Jurkat, Clone E6-1 (cell line): ENCODE measurements around the gene YIF1B.
A peak's percentile ranks its signal among the peaks of the same experiment; 100 is the strongest.

Source experiments
- DNase-seq: peaks from one replicate; pipeline ENCODE4 v3.0.0-alpha.2; 2011; ENCODE audit warnings: low read depth, low spot score
- H3K4me3 ChIP-seq: 2 replicates; pipeline ENCODE4 v1.5.1; 2011; ENCODE audit warnings: mild to moderate bottlenecking, low read length, control low read depth, moderate library complexity

Gene YIF1B

DNA sequence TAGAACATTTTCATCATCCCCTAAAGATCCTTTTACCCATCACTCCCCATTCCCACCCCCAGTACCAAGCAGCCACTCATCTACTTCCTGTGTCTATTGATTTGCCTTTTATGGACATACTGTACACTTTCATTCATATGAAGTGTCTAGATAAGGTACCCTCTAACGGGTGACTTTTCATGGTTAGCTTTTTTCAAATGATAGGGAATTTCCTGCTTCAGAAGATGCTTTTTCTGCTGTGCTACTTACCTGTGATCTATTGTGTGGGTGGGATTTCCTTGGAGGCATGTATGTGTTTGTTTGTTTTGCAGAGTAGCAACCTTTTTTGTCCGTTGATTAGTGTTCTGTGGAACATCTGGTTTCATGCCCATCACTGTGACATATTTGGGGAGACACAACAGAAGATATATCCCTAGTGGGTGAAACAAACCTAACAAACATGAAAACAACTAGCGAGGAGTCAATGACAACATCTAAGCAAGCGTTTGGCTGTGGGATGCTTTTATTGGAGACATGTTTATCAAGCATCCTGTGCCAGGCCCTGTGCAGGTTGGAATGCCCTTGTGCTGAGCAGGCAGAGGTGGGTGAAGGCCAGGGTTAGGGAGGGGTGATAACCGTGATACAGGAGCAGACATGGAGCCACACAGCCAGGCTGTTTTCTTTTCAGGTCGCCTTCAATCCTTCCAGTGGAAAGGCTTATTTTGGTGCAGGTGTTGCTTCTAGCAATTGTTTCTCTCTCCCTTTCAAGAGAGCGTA, 33.8 kb downstream of the YIF1B start:
- no peak overlapping the region for H3K4me3 ChIP-seq
- DNase-seq = peak; percentile 73

DNA sequence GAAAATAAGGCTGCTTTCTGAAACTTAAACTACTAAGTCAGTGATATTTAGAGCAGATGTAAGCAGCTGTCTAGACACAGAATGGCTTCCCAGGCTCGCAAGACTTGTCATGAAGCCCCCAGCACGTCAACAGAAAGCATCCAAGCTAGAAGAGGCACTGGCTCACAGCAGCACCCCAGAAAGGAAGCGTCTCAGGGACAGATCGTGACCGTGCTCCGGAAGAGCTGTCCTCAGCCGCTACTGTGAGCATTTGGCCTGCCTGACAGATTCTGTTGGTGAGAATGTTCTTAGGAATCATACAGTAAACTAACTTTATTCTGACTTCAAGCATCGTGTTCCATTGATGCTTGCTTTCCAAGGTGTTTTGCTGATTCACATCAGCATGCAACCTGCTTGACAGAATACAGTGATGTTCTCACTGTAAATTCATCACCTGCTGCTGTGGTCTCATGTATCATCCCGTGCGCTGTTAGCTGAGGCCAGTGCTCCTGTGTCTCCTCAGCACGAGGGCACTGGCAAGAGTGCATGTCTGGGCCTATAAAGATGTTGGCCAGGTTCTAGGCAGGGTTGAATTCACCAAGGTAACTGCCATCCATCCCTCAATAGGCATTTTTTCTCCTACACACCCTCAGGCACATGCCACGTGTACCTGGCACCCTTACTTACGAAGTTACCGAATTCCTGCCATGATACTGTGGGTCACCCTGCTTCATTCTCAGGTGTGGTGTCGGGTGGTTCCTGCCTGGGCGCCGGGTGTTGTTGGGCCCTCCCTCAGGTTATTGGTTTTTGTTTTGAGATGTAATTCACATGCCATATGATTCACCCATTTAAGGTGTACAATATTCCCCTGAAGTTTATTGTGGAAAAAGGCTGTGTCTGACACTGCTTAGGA, 35.5 kb downstream of the YIF1B start:
- H3K4me3 ChIP-seq = no peak overlapping the region
- no peak for DNase-seq

- H3K4me3 ChIP-seq = no peak overlapping the region
- DNase-seq = no peak
Observed at GRCh38 chr19:38278751-38279150, 37.0 kb downstream of the YIF1B start.

GRCh38 chr19:38277969-38278680, 37.6 kb downstream of the YIF1B start:
- H3K4me3 ChIP-seq = no peak overlapping the region
- DNase-seq = no peak

DNA sequence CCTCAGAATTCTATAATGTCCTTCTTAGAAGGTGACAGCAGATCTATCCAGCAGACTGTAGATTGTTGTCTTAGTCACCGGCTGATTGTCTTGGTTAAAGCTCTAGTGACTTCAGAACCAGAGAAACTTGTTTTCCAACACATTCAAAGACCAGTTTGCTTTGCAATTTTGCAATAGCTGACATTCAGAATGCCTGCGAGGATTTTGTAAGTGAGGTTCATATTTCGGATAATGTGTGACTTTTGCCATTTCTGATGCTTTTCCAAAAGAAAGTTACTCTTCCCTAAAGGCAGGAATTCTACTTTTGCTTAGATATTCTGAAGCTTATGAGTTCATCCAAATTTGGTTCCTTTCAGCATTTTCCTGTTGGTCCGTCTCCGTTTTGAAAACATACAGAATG, 38.2 kb downstream of the YIF1B start:
- no peak for DNase-seq
- no peak overlapping the region for H3K4me3 ChIP-seq

DNA sequence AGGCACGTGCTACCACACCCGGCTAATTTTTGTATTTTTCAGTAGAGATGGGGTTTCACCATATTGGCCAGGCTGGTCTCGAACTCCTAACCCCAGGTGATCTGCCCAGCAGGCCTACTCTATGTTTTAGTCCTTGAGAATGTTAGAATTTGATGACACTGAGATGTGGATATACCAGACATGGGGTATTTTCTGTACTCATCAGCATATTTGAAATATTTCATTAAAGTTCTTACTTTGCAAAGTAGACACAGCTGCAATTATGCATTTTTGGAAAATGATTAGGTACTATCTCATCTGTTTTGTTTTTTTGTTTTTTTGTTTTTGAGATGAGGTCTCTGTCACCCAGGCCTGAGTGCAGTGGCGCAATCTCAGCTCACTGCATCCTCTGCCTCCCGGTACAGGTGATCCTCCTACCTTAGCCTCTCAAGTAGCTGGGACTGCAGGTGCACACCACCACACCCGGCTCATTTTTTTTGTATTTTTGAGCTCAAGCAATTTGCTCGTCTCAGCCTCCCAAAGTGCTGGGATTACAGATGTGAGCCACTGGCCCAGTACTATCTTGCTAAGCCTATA, 38.7 kb downstream of the YIF1B start:
- no peak overlapping the region for H3K4me3 ChIP-seq
- no peak for DNase-seq

DNA sequence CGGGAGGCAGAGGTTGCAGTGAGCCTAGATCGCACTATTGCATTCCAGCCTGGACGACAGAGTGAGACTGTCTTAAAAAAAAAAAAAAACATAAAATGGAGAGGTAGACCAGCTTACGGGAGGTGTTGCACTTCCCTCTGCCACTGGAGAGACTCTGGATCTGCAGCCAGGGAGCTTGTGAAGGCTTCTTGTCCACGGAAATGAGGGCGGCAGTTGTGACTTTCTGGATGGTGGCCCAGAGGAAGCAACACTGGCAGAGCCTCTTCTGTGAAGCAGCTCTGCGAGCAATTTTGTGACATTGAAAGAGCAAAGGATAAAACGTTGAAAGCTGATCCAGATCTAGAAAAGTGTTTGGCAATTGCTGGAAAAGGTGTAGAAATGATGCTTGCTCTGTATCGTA, 41.0 kb downstream of the YIF1B start:
- H3K4me3 ChIP-seq = no peak overlapping the region
- DNase-seq = no peak

DNA sequence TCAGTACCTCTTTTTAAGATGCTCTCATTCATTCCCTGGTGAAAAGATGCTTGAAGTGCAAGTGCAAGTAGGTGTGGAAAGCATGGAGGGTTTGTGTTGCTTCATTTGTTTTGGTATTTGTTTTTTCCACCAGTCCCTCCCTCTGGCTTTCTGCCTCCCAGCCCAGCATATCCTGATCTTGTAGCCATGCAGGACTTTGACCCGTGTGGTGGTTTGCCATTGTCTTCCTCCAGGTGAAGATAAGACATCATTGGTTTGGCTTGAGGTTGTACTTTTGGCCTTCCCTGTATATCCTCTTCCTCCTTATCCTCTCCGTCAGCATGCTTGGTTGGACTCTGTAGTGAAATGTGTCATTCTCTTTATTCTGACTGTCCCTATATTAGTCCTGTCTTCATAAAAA, 42.2 kb downstream of the YIF1B start:
- no peak overlapping the region for H3K4me3 ChIP-seq
- DNase-seq = no peak

GRCh38 chr19:38270587-38271167, 45.1 kb downstream of the YIF1B start:
- DNase-seq = no peak
- no peak overlapping the region for H3K4me3 ChIP-seq

DNA sequence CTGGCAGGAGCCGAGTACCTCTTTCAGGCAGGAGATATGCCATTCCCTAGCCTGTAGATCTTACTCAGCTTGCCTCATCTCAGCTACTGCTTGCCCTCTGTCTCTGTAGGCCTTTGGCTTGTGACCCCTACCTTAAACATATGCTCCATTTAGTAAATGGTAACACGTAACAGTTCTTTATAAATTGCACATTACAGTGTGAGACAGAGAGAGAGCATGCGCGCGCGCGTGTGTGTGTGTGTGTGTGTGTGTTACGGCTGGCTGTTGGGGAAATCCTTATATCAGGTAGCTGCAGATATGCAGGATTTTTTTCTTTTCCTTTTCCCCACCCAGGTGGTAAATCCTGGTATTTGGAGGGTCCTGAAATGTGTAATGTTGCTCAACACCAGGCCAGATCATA, 47.2 kb downstream of the YIF1B start:
- H3K4me3 ChIP-seq = no peak overlapping the region
- DNase-seq = no peak

- no peak overlapping the region for H3K4me3 ChIP-seq
- DNase-seq = no peak
Observed at GRCh38 chr19:38267761-38268483, 47.8 kb downstream of the YIF1B start.

DNA sequence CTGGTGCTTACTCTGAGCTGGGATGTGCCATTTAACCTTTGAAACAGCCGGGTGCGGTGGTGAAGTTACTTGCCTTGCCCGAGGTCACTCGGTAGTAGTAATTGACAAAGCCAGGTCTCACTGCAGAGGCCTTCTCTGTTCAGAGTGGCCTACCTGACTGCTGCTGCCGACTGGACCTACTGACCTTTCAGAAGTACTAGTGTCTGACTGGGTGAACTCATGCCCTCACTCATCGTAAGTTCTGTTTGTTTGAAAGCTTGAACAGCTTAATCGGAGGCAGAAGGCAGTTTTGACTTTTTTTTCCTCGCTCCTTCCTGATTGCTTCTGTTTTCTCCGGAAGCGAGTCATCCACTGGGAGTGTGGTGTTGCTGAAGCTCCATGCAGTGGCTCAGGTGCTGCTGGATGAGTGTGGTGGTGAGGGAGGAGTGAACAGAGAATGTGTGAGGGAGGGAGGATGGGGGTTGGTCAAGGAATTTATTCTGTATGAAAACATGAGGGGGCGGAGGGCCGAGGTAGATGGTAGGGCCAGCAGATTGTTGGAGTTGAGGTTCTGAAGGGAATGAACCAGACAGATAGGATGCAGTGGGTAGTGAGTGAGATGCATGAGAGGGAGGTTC, 48.7 kb downstream of the YIF1B start:
- no peak overlapping the region for H3K4me3 ChIP-seq
- DNase-seq = no peak

- peak overlapping the region; percentile 64; the same call in 1 of the 2 replicates for H3K4me3 ChIP-seq
- no peak for DNase-seq
Observed at GRCh38 chr19:38265921-38266429, 49.8 kb downstream of the YIF1B start.

DNA sequence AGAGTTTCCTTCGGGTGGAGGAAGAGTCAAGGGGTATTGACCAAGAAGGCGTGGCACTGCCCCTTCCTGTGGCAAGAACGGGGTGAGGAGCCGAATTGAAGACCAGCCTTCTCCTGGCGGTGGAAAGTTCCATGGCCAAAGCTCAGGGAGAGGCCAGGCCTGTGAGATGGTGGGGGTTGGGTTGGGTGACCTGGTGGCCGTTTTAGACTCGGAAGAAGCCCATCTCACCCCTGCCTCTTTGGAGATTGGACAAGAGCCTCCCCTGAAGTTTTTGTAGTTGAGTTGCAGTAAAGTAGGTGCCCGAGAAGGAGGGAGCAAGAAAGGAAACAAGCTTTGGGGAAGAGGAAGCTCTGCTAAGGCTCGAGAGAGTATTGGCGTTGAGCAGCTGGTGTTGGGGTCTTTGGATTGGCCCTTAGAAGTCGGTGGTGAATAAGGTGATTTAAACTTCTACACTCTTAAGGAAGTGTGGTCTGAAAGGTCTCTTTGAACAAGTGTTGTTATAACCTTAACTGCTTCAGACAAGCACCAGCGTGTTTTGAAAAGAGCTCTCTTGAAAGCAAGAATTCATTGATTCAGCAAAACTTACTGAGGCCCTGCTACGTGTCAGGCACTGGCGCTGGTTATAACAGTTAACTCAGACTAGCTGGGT, 50.4 kb downstream of the YIF1B start:
- H3K4me3 ChIP-seq = peak overlapping the region; percentile 64
- DNase-seq = peak; percentile 81

GRCh38 chr19:38264486-38265212, 51.1 kb downstream of the YIF1B start, which contains the start of gene SPINT2:
Gene SPINT2, plus strand, starts transcription at chr19:38264573. Its CDS starts 320 bp downstream, at chr19:38264893.
- H3K4me3 ChIP-seq = peak within 1 kb of the TSS; percentile 64
- DNase-seq = peak; percentile 25

DNA sequence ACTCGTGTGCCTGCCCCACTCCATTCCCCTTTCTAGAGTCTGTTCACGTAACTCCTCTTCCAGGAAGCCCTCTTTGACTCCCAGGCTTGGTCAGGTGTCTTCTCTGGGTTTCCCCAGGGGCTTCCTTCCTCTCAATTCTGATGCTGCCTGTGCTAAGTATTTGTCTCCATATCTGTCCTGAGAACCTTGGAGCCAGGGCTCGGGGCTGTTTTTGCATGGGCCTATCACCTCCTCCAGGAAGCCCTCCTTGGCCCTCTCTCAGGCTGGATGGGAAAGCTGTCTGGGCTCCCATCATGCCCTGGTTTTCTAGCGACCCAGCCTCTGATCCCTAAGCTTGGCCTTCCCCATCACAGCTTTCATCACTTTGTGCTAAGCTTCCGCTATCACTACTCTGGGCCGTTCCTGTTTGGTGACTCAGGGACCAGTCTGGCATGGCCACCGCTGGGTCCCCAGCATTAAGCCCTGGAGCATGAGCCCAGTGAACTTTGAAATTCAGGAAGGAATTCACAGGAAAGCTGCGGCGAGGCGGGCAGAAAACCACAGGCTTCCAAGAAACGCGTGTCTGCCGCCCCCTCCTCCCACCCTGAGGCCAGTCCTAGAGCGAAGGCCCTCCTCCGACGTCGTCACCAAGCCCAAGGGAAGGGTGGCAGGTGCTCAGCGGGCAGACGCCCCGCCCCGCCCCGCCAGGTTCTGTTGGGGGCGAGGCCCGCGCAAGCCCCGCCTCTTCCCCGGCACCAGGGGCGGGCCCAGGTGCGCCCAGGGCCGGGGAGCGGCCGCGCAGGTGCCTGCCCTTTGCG, 51.9 kb downstream of the YIF1B start:
- DNase-seq = peak; percentile 23
- H3K4me3 ChIP-seq = peak overlapping the region; percentile 64
